Ovary (tissue), 3 donors: ENCODE measurements around the gene GRK5.

Source experiments
- EP300 ChIP-seq: sonication (generic); formaldehyde crosslinking; IDR thresholded peaks from one replicate; pipeline ENCODE4 v1.6.1; 2017; ENCODE audit warnings: antibody characterized with exemption
- POLR2A ChIP-seq: fragments of 450-650 bp; IDR thresholded peaks from one replicate; pipeline ENCODE4 v1.6.1; 2017; ENCODE audit warnings: antibody characterized with exemption, mild to moderate bottlenecking, moderate library complexity
- TF ChIP-seq, protein P1 (sequence below), 3 donors: fragments of 450-650 bp in 2 of 3; fragments of 200-600 bp in 1 of 3; IDR thresholded peaks; one replicate each; pipeline versions ENCODE4 v1.5.1 to v1.8.0; 2016 to 2022; ENCODE audit warnings: antibody characterized with exemption in 3 of 3, mild to moderate bottlenecking in 1 of 3
- donor health status: DM: no; HTN: no; CAD: no.

DNA sequence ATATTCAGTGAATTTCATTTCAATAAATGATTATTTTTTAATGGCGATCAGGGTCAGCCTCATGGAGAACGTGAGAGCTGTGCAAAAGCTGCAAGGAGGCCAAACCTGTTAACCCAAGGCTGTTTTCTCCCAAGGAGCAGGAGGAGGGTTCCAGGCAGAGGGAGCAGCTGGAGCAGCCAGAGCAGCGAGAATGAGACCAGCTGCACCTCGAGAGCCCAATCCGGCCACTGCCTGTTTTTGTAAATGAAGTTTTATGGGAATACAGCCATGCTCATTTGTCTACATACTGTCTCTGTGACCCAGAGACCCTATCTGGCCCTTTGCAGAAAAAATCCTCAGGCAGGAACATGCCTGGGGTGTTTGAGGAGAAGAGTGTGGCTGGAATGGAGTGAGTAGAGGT is 104.9 kb downstream of the GRK5 start:
- TF ChIP-seq, protein P1, sequence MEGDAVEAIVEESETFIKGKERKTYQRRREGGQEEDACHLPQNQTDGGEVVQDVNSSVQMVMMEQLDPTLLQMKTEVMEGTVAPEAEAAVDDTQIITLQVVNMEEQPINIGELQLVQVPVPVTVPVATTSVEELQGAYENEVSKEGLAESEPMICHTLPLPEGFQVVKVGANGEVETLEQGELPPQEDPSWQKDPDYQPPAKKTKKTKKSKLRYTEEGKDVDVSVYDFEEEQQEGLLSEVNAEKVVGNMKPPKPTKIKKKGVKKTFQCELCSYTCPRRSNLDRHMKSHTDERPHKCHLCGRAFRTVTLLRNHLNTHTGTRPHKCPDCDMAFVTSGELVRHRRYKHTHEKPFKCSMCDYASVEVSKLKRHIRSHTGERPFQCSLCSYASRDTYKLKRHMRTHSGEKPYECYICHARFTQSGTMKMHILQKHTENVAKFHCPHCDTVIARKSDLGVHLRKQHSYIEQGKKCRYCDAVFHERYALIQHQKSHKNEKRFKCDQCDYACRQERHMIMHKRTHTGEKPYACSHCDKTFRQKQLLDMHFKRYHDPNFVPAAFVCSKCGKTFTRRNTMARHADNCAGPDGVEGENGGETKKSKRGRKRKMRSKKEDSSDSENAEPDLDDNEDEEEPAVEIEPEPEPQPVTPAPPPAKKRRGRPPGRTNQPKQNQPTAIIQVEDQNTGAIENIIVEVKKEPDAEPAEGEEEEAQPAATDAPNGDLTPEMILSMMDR (IDR thresholded peaks at IDR 0.05) = no peak
- no peak for TF ChIP-seq POLR2A
- no peak for TF ChIP-seq EP300
